GM23248 (cell line): Measurements from ENCODE around the gene BMAL1. TPM values are rescaled to one million over a fixed set of nuclear protein-coding genes. Genes with fewer than 3 reads are reported as not detected.
A peak's percentile ranks its signal among the peaks of the same experiment; 100 is the strongest.

Experiments
- DNase-seq: peaks from one replicate; pipeline ENCODE4 v3.0.0-alpha.2; 2015
- H2AFZ ChIP-seq: fragments of 200-600 bp; sonication (generic); 2 replicates; pipeline ENCODE4 v1.6.1; 2016; ENCODE audit warnings: antibody characterized with exemption
- H3F3A ChIP-seq: fragments of 200-600 bp; sonication (generic); 2 replicates; pipeline ENCODE4 v1.6.1; 2016; ENCODE audit warnings: mild to moderate bottlenecking, antibody characterized with exemption, mixed run types; ENCODE audit not compliant: insufficient read depth
- H3K27ac ChIP-seq: fragments of 200-600 bp; sonication (generic); 2 replicates; pipeline ENCODE4 v1.5.1; 2016; ENCODE audit warnings: mild to moderate bottlenecking
- H3K27me3 ChIP-seq: fragments of 200-600 bp; sonication (generic); replicated peaks from 2 replicates; pipeline ENCODE4 v1.6.1; 2016; ENCODE audit warnings: mild to moderate bottlenecking; ENCODE audit not compliant: insufficient read depth
- H3K36me3 ChIP-seq: fragments of 200-600 bp; sonication (generic); 2 replicates; pipeline ENCODE4 v1.6.1; 2016; ENCODE audit warnings: low read depth, mild to moderate bottlenecking
- H3K4me1 ChIP-seq: fragments of 200-600 bp; sonication (generic); 2 replicates; pipeline ENCODE4 v1.6.1; 2016; ENCODE audit warnings: mild to moderate bottlenecking; ENCODE audit not compliant: insufficient read depth
- H3K4me2 ChIP-seq: fragments of 200-600 bp; sonication (generic); one replicate; pipeline ENCODE4 v1.6.1; 2016; ENCODE audit warnings: mild to moderate bottlenecking; ENCODE audit not compliant: unreplicated experiment
- H3K4me3 ChIP-seq: fragments of 200-600 bp; sonication (generic); 2 replicates; pipeline ENCODE4 v1.5.1; 2016; ENCODE audit warnings: mild to moderate bottlenecking
- H3K79me2 ChIP-seq: fragments of 200-600 bp; sonication (generic); 2 replicates; pipeline ENCODE4 v1.6.1; 2016; ENCODE audit warnings: mild to moderate bottlenecking; ENCODE audit not compliant: insufficient read depth
- H3K9ac ChIP-seq: fragments of 200-600 bp; sonication (generic); 2 replicates; pipeline ENCODE4 v1.6.1; 2016; ENCODE audit warnings: mild to moderate bottlenecking
- H3K9me2 ChIP-seq: fragments of 200-600 bp; sonication (generic); 2 replicates; pipeline ENCODE4 v1.6.1; 2016; ENCODE audit warnings: mixed run types, mild to moderate bottlenecking, moderate library complexity; ENCODE audit not compliant: insufficient read depth
- H3K9me3 ChIP-seq: fragments of 200-600 bp; sonication (generic); one replicate; pipeline ENCODE4 v1.6.1; 2017; ENCODE audit warnings: low read depth
- H4K20me1 ChIP-seq: fragments of 200-600 bp; sonication (generic); 2 replicates; pipeline ENCODE4 v1.6.0; 2016; ENCODE audit not compliant: insufficient read depth
- EZH2 ChIP-seq: fragments of 200-600 bp; sonication (generic); IDR thresholded peaks from 2 replicates; pipeline ENCODE4 v1.6.1; 2018; ENCODE audit warnings: antibody characterized with exemption, mild to moderate bottlenecking; ENCODE audit not compliant: insufficient read depth, poor library complexity, severe bottlenecking
- EZH2phosphoT487 ChIP-seq: fragments of 200-600 bp; sonication (generic); IDR thresholded peaks from 2 replicates; pipeline ENCODE4 v1.6.1; 2018; ENCODE audit warnings: antibody characterized with exemption, moderate library complexity, mild to moderate bottlenecking, low read depth; ENCODE audit not compliant: insufficient read depth
- WGBS, 2 experiments: methylation state at CpG; one replicate each; pipeline ENCODE4 v1.1.6; 2015 to 2017; ENCODE audit warnings: low lambda C conversion rate in 2 of 2, low coverage in 1 of 2; ENCODE audit errors: missing lambda C conversion rate in 2 of 2; 5-methylcytosine and 5-hydroxymethylcytosine counted together
- in situ Hi-C: fragments of 300-500 bp; cut with MboI; formaldehyde crosslinking; loops from 2 replicates; pipeline ENCODE4 v1.15.0; 2020
- polyA plus RNA-seq: library from polyadenylated mRNA; unstranded; fragments of >200 nt; fragmentation: Nextera tagmentation; extraction: Ambion mirVana; gene quantifications from 2 replicates; pipeline ENCODE4 v1.2.1, GENCODE V29; 2016
- total RNA-seq: library from RNA; depleted of rRNA; stranded (reverse); fragments of >200 nt; shearing (Covaris generic); gene quantifications from 2 replicates; pipeline ENCODE4 v1.2.3, GENCODE V29; 2014

BMAL1 gene
- total and polyA plus RNA-seq, 2 experiments from 2014 or later = 31.9 to 41.7 TPM

DNA sequence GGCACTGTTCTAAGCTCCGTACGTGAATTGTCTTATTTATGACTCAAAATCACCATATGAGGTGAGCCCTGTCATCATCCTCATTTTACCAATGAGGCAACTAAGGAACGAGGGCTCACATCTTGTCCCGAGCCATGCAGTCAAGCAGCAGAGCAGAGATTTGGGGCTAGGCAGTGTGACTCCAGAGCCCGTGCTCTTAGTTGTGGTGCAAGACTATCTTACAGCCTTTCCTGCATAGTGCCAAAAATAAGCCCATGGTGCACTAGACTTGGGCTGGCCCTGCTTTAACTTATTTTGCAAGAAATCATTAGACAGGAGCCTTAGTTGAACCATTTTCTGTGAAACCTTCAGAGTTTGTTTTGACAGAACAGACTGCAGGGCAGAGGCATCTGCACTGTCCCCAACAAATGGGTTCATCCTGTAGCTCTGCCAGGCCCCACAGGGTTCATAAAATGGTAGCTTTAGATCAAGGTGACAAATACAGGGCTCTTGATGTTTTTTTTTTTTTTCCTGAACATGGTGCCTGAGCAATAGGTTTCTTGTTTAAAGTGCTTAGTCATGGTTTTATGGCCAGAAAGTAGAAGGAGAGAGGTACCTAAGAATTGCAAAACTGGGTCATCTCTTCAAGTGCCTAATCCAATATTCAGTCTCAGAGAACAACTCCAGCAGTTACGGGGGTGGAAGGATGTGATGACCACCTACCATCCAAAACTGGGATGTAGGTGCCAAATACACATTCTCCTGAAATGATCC is 56.6 kb downstream of the BMAL1 start:
- H2AFZ ChIP-seq = no peak overlapping the region
- H3K9me2 ChIP-seq = no peaks in the 10 kb centered on the region
- H3K9ac ChIP-seq = no peak overlapping the region
- H3K9me3 ChIP-seq = no peaks in the 10 kb centered on the region
- H3K79me2 ChIP-seq = peaks cover 89% of the 10 kb centered on the region
- 64 to 72% methylated on average over 6 of the region's 6 CpGs for WGBS, 2 experiments
- peaks cover 65% of the 10 kb centered on the region for H3F3A ChIP-seq
- H3K4me1 ChIP-seq = peaks cover 76% of the 10 kb centered on the region
- peak overlapping the region; percentile 89 for H3K27ac ChIP-seq
- in situ Hi-C loops = no loop called here
- peak; percentile 47 for DNase-seq
- no peaks in the 10 kb centered on the region for H3K27me3 ChIP-seq
- H3K4me2 ChIP-seq = peak overlapping the region; percentile 24
- no peak overlapping the region for H3K4me3 ChIP-seq
- no peaks in the 10 kb centered on the region for H3K36me3 ChIP-seq
- H4K20me1 ChIP-seq = no peaks in the 10 kb centered on the region
- TF ChIP-seq EZH2 (no peak), EZH2phosphoT487 (no peak)

DNA sequence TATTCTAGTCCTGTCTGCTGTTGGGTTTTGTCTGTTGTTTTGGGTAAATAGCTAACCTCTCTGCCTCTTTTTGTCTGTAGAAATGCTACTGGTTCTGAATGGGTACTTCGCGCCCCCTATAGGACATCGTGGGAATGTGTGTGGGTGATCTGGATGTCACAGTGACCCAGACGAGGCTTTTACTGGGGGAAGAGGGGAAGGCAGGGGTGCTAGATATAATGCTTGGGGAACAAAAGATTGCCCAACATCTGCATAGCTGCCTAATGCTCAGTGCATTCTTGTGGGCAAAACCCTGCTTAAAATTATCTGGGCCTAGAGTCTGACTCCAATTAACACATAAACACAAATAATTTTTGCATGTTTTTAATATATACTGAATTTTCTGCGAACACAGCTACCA is 57.7 kb downstream of the BMAL1 start:
- in situ Hi-C loops = loop anchor here (5.0 kb wide), 1 partner anchor 123 kb away; no protein-coding TSS in a partner anchor
- Histone ChIP-seq H3F3A (peaks cover 65% of the 10 kb centered on the region), H3K4me1 (peaks cover 77% of the 10 kb centered on the region), H3K9me2 (no peaks in the 10 kb centered on the region), H3K27ac (peak overlapping the region; percentile 89), H3K9ac (peak overlapping the region; percentile 10; the same call in 1 of the 2 replicates), H3K4me3 (no peak overlapping the region), H3K4me2 (peak overlapping the region; percentile 24), H3K9me3 (no peaks in the 10 kb centered on the region), H3K79me2 (peaks cover 82% of the 10 kb centered on the region), H2AFZ (no peak overlapping the region), H3K36me3 (no peaks in the 10 kb centered on the region), H3K27me3 (no peaks in the 10 kb centered on the region), H4K20me1 (no peaks in the 10 kb centered on the region)
- peak; percentile 81 for DNase-seq
- TF ChIP-seq EZH2 (no peak), EZH2phosphoT487 (no peak)
- WGBS, 2 experiments = 7 to 12% methylated on average over 5 of the region's 5 CpGs

DNA sequence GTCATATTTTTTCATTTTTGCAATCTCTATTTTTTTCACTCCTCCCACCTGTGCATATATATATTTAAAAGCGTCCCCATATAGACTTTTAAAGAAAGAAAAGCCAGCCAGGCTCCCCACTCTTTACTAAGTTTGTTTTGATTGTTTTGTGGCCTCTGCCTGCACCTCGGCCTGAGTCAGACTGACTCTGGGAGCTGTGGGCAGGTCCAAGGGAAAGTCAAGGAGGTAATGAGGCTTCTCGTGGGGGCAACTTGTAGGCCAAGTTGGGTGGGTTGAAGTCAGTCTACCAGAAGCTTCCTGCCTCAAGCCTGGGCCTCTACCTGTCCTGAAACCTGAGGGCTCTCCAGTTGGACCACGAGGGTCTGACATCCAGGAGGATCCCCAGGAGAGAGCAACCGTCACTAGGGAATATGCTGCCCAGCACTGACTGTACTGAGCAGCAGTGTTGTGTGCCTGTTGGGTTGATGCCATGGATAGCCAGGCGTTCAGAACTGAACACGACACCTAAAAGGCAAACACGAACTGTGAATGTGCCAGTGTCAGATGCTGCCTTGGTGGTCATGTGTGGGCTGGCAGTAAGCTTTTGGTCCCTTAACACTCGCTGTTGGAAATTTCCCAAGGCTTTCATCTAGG is 58.8 kb downstream of the BMAL1 start:
- H3K79me2 ChIP-seq = peaks cover 79% of the 10 kb centered on the region
- no peaks in the 10 kb centered on the region for H3K36me3 ChIP-seq
- no peak overlapping the region for H3K4me3 ChIP-seq
- H2AFZ ChIP-seq = no peak overlapping the region
- in situ Hi-C loops = loop anchor here (5.0 kb wide), 1 partner anchor 124 kb away; no protein-coding TSS in a partner anchor
- TF ChIP-seq EZH2phosphoT487 (no peak), EZH2 (no peak)
- no peaks in the 10 kb centered on the region for H3K9me2 ChIP-seq
- H3K27me3 ChIP-seq = no peaks in the 10 kb centered on the region
- H3K9me3 ChIP-seq = no peaks in the 10 kb centered on the region
- H3K9ac ChIP-seq = peak overlapping the region; percentile 10; the same call in 1 of the 2 replicates
- DNase-seq = peak; percentile 66
- H4K20me1 ChIP-seq = no peaks in the 10 kb centered on the region
- 65 to 66% methylated on average over 9 of the region's 9 CpGs for WGBS, 2 experiments
- peaks cover 65% of the 10 kb centered on the region for H3F3A ChIP-seq
- H3K4me1 ChIP-seq = peaks cover 76% of the 10 kb centered on the region
- peak overlapping the region; percentile 89 for H3K27ac ChIP-seq
- peak overlapping the region; percentile 24 for H3K4me2 ChIP-seq

DNA sequence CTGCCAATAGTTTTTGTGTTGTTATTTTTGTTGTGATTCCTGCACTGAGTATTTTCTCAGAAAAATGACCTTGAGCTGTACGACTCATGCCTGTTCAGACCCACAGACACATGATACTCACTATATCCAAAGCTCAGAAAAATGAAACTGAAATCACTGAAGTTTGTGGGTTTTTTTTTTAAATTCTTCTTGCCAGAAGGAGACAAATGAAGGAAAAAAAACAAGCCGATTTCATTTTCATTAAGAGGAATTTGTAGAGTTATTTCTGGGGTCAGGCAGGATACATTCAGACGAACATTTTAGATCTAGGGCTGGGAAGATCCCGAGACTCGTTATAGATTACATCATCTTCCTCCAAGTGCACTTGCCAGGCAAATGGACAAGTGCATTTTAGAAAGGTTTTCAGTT is 60.4 kb downstream of the BMAL1 start:
- Histone ChIP-seq H3K79me2 (peaks cover 79% of the 10 kb centered on the region), H3K27me3 (no peaks in the 10 kb centered on the region), H3K4me2 (peak overlapping the region; percentile 84), H3K9me2 (no peaks in the 10 kb centered on the region), H3K9ac (peak overlapping the region; percentile 78), H3K9me3 (no peaks in the 10 kb centered on the region), H3F3A (peaks cover 55% of the 10 kb centered on the region), H4K20me1 (no peaks in the 10 kb centered on the region), H3K4me3 (peak overlapping the region; percentile 71), H3K27ac (peak overlapping the region; percentile 89), H3K36me3 (no peaks in the 10 kb centered on the region), H2AFZ (peak overlapping the region; percentile 57), H3K4me1 (peaks cover 66% of the 10 kb centered on the region)
- TF ChIP-seq EZH2 (no peak), EZH2phosphoT487 (no peak)
- WGBS, 2 experiments = 1 to 4% methylated on average over 5 of the region's 5 CpGs
- in situ Hi-C loops = loop anchor here (5.0 kb wide), 1 partner anchor 126 kb away; no protein-coding TSS in a partner anchor
- peak; percentile 74 for DNase-seq
